Activated CD4-positive, alpha-beta T cell treated with anti-CD3 and anti-CD28 coated beads, Interleukin-2, amount 10 ng/mL, durations not matched to agents 24 days and 14 days (primary cell): ENCODE results near the gene ARRDC1. TPM values are rescaled to one million over a fixed set of nuclear protein-coding genes. Genes with fewer than 3 reads are reported as not detected.
A peak's percentile ranks its signal among the peaks of the same experiment; 100 is the strongest.

Experiments used
- DNase-seq: peaks from one replicate; pipeline ENCODE4 v3.0.0; 2022
- H3K27ac Mint-ChIP-seq: one replicate; pipeline ENCODE4 v1.8.0; 2022; ENCODE audit warnings: mild to moderate bottlenecking, mixed read lengths
- H3K27me3 Mint-ChIP-seq: one replicate; pipeline ENCODE4 v1.8.0; 2022; ENCODE audit warnings: mixed read lengths
- H3K36me3 Mint-ChIP-seq: one replicate; pipeline ENCODE4 v1.8.0; 2022; ENCODE audit warnings: low read depth, mild to moderate bottlenecking, mixed read lengths
- H3K4me1 Mint-ChIP-seq: one replicate; pipeline ENCODE4 v1.8.0; 2021; ENCODE audit warnings: mixed read lengths
- H3K4me3 Mint-ChIP-seq: one replicate; pipeline ENCODE4 v1.8.0; 2022; ENCODE audit warnings: mild to moderate bottlenecking, moderate library complexity, mixed read lengths
- H3K9me3 Mint-ChIP-seq: one replicate; pipeline ENCODE4 v1.8.0; 2021; ENCODE audit warnings: mixed read lengths
- intact Hi-C: fragments of 100-400 bp; cut with micrococcal nuclease; formaldehyde crosslinking; loops from one replicate; pipeline ENCODE4 v1.15.1; 2023
- total RNA-seq: library from RNA; stranded (reverse); gene quantifications from 2 replicates; pipeline ENCODE4 v1.2.3, GENCODE V29; 2022

Gene ARRDC1
- total RNA-seq, 1 donor from 2014 or later, result 63.7 TPM

- Mint-ChIP-seq H3K36me3 (peaks cover 34% of the 10 kb centered on the region), H3K4me1 (peaks cover 36% of the 10 kb centered on the region), H3K27me3 (no peaks in the 10 kb centered on the region), H3K4me3 (no peak overlapping the region), H3K27ac (peak overlapping the region; percentile 35), H3K9me3 (no peaks in the 10 kb centered on the region)
- no peak for DNase-seq
- intact Hi-C loops, result no loop called here
Observed at GRCh38 chr9:137643921-137644320, 38.4 kb downstream of the ARRDC1 start.

DNA sequence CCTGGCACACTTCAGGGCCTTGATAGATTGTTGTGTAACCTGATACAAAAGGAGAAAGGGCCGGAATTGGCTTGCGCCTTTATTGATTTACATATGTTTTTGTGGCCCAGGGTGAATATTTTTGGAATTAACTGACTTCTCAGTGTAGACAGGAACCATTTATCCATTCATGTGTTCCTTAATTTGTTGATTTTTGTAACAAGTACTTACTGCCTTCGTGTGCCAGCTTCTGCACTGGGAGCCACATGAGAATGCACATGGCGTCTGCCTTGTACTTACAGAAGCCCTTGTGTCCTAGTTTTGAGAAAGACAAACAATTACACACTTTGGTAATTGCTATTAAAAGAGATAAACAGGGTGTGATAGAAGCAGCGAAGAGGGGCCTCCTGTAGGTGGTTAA lies 39.7 kb downstream of the ARRDC1 start:
- Mint-ChIP-seq H3K4me3 (no peak overlapping the region), H3K9me3 (no peaks in the 10 kb centered on the region), H3K27ac (no peak overlapping the region), H3K27me3 (no peaks in the 10 kb centered on the region), H3K36me3 (peaks cover 32% of the 10 kb centered on the region), H3K4me1 (peaks cover 31% of the 10 kb centered on the region)
- no peak for DNase-seq
- intact Hi-C loops, result no loop called here

DNA sequence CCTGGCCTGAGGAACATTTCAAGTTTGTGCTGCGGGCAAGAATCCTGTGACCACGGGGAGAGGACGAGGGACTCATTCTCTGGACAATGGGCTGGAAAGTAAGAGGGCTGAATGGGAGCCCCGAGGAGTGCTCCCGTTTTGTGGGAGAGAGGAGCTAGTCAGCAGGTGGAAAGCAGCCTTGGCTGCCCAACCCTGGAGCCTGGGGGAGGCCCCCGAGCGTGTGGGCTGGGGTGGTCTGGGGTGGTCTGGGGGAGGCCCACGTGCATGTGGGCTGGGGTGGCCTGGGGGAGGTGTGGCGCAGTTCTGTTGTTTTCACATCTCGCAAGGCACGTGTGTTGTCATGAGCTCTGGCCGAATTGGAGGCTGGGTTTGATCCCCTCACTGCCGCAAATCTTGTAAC lies 40.9 kb downstream of the ARRDC1 start:
- H3K4me1 Mint-ChIP-seq, result peaks cover 35% of the 10 kb centered on the region
- no peak overlapping the region for H3K4me3 Mint-ChIP-seq
- no peak overlapping the region for H3K27ac Mint-ChIP-seq
- H3K9me3 Mint-ChIP-seq, result no peaks in the 10 kb centered on the region
- intact Hi-C loops, result no loop called here
- no peak for DNase-seq
- no peaks in the 10 kb centered on the region for H3K27me3 Mint-ChIP-seq
- H3K36me3 Mint-ChIP-seq, result peaks cover 39% of the 10 kb centered on the region

GRCh38 chr9:137647096-137647714 lies 41.7 kb downstream of the ARRDC1 start:
- intact Hi-C loops, result no loop called here
- H3K27me3 Mint-ChIP-seq, result no peaks in the 10 kb centered on the region
- H3K36me3 Mint-ChIP-seq, result peaks cover 38% of the 10 kb centered on the region
- no peak for DNase-seq
- peak overlapping the region; percentile 37 for H3K4me3 Mint-ChIP-seq
- H3K27ac Mint-ChIP-seq, result peak overlapping the region; percentile 66
- peaks cover 30% of the 10 kb centered on the region for H3K4me1 Mint-ChIP-seq
- H3K9me3 Mint-ChIP-seq, result no peaks in the 10 kb centered on the region

GRCh38 chr9:137648396-137648795 lies 42.9 kb downstream of the ARRDC1 start:
- no peak overlapping the region for H3K27ac Mint-ChIP-seq
- intact Hi-C loops, result no loop called here
- H3K9me3 Mint-ChIP-seq, result no peaks in the 10 kb centered on the region
- no peak overlapping the region for H3K4me3 Mint-ChIP-seq
- peaks cover 36% of the 10 kb centered on the region for H3K36me3 Mint-ChIP-seq
- H3K27me3 Mint-ChIP-seq, result no peaks in the 10 kb centered on the region
- DNase-seq, result no peak
- peaks cover 28% of the 10 kb centered on the region for H3K4me1 Mint-ChIP-seq

DNA sequence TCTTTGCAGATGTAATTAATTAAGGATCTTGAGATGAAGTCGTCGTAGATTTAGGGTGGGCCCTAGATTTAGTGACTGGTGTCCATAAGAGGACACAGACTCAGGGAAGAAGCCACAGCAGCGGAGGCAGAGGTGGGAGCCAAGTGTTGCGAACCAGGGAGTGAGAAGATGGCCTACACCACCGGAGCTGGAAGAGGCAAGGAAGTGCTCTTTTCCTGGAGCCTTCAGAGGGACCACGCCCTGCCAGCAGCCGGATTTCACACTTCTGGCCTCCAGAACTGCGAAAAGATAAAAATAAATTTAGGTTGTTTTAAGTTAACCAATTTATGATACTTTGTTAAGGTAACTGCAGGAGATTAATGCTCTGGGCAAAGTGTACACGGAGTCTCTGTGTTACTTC lies 44.1 kb downstream of the ARRDC1 start:
- no peak for DNase-seq
- Mint-ChIP-seq H3K4me1 (peaks cover 23% of the 10 kb centered on the region), H3K27ac (no peak overlapping the region), H3K4me3 (no peak overlapping the region), H3K36me3 (peaks cover 33% of the 10 kb centered on the region), H3K9me3 (no peaks in the 10 kb centered on the region), H3K27me3 (no peaks in the 10 kb centered on the region)
- intact Hi-C loops, result no loop called here

DNA sequence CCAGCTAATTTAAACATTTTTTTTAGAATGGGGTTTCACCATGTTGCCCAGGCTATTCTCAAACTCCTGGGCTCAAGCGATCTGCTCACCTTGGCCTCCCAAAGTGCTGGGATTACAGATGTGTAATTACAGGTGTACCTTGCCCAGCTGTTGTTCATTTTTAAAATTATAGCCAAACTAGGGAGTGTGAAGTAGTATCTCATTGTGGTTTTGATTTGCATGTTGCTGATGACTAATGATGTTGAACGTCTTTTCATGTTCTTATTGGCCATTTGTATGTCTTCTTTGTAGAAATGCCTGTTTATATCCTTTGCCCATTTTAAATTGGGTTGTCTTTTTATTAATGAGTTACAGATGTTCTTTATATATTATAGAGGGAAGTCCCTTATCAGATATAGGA lies 44.8 kb downstream of the ARRDC1 start:
- Mint-ChIP-seq H3K27me3 (no peaks in the 10 kb centered on the region), H3K4me3 (no peak overlapping the region), H3K27ac (no peak overlapping the region), H3K4me1 (peaks cover 23% of the 10 kb centered on the region), H3K9me3 (no peaks in the 10 kb centered on the region), H3K36me3 (peaks cover 33% of the 10 kb centered on the region)
- intact Hi-C loops, result no loop called here
- DNase-seq, result no peak

GRCh38 chr9:137650779-137651178 lies 45.3 kb downstream of the ARRDC1 start:
- no peaks in the 10 kb centered on the region for H3K27me3 Mint-ChIP-seq
- H3K4me1 Mint-ChIP-seq, result peaks cover 23% of the 10 kb centered on the region
- no peak overlapping the region for H3K4me3 Mint-ChIP-seq
- intact Hi-C loops, result no loop called here
- H3K9me3 Mint-ChIP-seq, result no peaks in the 10 kb centered on the region
- H3K36me3 Mint-ChIP-seq, result peaks cover 33% of the 10 kb centered on the region
- no peak for DNase-seq
- H3K27ac Mint-ChIP-seq, result no peak overlapping the region

- H3K27ac Mint-ChIP-seq, result no peak overlapping the region
- intact Hi-C loops, result no loop called here
- H3K9me3 Mint-ChIP-seq, result no peaks in the 10 kb centered on the region
- H3K36me3 Mint-ChIP-seq, result peaks cover 14% of the 10 kb centered on the region
- peaks cover 10% of the 10 kb centered on the region for H3K4me1 Mint-ChIP-seq
- no peak overlapping the region for H3K4me3 Mint-ChIP-seq
- no peaks in the 10 kb centered on the region for H3K27me3 Mint-ChIP-seq
- no peak for DNase-seq
Observed at GRCh38 chr9:137656416-137656815, 50.9 kb downstream of the ARRDC1 start.

GRCh38 chr9:137657606-137658005 lies 52.1 kb downstream of the ARRDC1 start:
- Mint-ChIP-seq H3K27ac (no peak overlapping the region), H3K36me3 (peaks cover 11% of the 10 kb centered on the region), H3K4me1 (peaks cover 10% of the 10 kb centered on the region), H3K27me3 (no peaks in the 10 kb centered on the region), H3K4me3 (no peak overlapping the region), H3K9me3 (no peaks in the 10 kb centered on the region)
- intact Hi-C loops, result no loop called here
- DNase-seq, result no peak

- Mint-ChIP-seq H3K27ac (no peak overlapping the region), H3K27me3 (no peaks in the 10 kb centered on the region), H3K36me3 (peaks cover 9% of the 10 kb centered on the region), H3K9me3 (no peaks in the 10 kb centered on the region), H3K4me3 (no peak overlapping the region), H3K4me1 (peaks cover 10% of the 10 kb centered on the region)
- intact Hi-C loops, result no loop called here
- DNase-seq, result no peak
Observed at GRCh38 chr9:137658781-137659180, 53.3 kb downstream of the ARRDC1 start.

GRCh38 chr9:137660144-137660543 lies 54.7 kb downstream of the ARRDC1 start:
- Mint-ChIP-seq H3K36me3 (peaks cover 11% of the 10 kb centered on the region), H3K27me3 (no peaks in the 10 kb centered on the region), H3K4me3 (no peak overlapping the region), H3K27ac (no peak overlapping the region), H3K9me3 (no peaks in the 10 kb centered on the region), H3K4me1 (peaks cover 15% of the 10 kb centered on the region)
- DNase-seq, result no peak
- intact Hi-C loops, result no loop called here

- no peaks in the 10 kb centered on the region for H3K9me3 Mint-ChIP-seq
Observed at GRCh38 chr9:137663584-137663983, 58.1 kb downstream of the ARRDC1 start.

DNA sequence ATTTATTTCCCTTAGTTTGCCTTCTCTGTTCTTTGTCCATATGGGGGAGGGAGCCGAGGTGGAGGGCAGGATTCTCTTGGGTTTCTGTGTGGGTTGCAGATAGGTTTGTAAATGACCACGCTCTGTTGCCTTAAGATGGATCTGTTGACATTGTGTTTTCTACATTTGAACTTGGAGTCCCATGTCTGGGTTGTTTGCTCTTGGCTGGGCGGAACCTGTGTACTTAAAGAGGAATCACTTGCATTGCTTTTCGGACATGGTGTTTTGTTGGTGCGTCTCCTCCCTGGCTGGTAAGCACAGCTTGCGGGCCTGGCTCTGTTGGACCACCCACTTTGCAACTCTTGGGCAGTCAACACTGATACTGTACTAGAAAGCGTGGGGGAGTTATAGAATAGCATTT lies 59.2 kb downstream of the ARRDC1 start:
- H3K27me3 Mint-ChIP-seq, result no peaks in the 10 kb centered on the region
- intact Hi-C loops, result no loop called here
- no peaks in the 10 kb centered on the region for H3K9me3 Mint-ChIP-seq

More at GRCh38 chr9:137663584-137663983, 58.1 kb downstream of the ARRDC1 start:
- DNase-seq, result no peak
- no peak overlapping the region for H3K27ac Mint-ChIP-seq
- no peak overlapping the region for H3K4me3 Mint-ChIP-seq
- H3K4me1 Mint-ChIP-seq, result peaks cover 20% of the 10 kb centered on the region
- peaks cover 9% of the 10 kb centered on the region for H3K36me3 Mint-ChIP-seq
- no peaks in the 10 kb centered on the region for H3K27me3 Mint-ChIP-seq
- intact Hi-C loops, result no loop called here

More for the DNA sequence above, 59.2 kb downstream of the ARRDC1 start:
- Mint-ChIP-seq H3K36me3 (peaks cover 16% of the 10 kb centered on the region), H3K27ac (peak overlapping the region; percentile 13), H3K4me1 (peaks cover 19% of the 10 kb centered on the region), H3K4me3 (no peak overlapping the region)
- DNase-seq, result no peak
